ENCODE data around the gene DCP1B. TPM values are rescaled to one million over a fixed set of nuclear protein-coding genes. Genes with fewer than 3 reads are reported as not detected.
A peak's percentile ranks its signal among the peaks of the same experiment; 100 is the strongest.

Gene DCP1B
- total and polyA plus RNA-seq, 2 of the 4 experiments (the other 2 are of a cell fraction) = 13.3 to 19.7 TPM

DNA sequence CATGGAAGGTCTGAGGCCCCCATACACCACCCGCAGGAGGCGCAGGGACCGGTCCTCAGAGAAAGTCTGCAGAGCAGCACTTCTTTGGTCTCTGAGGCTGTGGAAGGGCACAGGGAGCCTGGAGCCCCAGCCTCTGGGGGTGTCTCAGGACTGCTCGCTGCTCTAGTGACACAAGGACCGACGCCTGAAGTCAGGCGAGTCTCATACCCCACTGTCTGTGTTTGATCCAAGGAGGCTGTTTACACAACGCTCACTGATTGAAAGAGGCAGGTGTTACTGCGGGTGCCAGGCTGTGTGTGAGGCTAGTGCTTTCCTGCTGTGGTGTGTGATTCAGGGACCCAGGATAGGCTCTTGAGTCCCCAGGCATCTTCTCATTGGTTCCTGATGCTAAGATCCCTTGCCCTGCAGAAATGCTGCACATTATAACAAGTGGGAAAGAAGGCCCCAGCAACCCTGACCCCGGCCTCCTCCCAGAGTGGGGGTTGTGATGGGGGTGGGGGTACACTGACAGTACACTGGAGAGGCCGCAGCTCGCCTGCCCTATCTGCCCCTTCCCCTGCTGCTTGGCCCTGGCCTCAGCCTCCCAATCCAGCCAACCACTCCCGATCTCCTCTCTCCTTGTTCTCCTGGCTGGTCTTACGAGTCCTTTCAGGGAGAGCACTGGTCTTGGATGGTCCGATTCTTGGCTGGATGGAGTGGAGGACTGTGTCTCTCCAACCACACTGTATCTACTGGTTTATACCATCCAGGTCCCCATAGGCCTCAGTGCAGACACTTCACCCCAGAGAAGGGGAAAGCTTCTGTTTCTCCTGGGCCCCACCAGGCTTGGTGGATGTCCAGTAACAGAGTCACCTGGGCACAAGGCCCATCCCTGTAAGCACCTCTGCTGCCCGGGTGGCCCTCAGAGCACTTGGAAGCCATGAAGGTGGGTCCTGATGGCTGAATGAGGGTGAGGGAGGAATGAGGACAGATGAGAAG, 92.4 kb downstream of the DCP1B start:
- Histone ChIP-seq H4K5ac (ENCODE audit: low read depth, low read length) (no peak overlapping the region), H2AK9ac (replicated peaks; ENCODE audit: low read depth, low read length, poor library complexity) (peak overlapping the region; percentile 70), H2BK5ac (ENCODE audit: low read depth, low read length, poor library complexity, severe bottlenecking) (no peak overlapping the region), H3K4me1 (ENCODE audit: control insufficient read depth, insufficient read depth, low read length) (no peaks in the 10 kb centered on the region), H3K27me3 (ENCODE audit: control insufficient read depth, insufficient read depth, low read length) (peaks cover 55% of the 10 kb centered on the region), H3K56ac (ENCODE audit: extremely low read depth, insufficient read depth, low read length) (no peak overlapping the region), H2BK120ac (ENCODE audit: low read depth, low read length) (no peak overlapping the region), H3K9me3 (ENCODE audit: control insufficient read depth, insufficient read depth, low read length) (peaks cover 12% of the 10 kb centered on the region), H3K4me2 (ENCODE audit: low read depth, low read length) (no peak overlapping the region), H3K18ac (ENCODE audit: low read depth, low read length) (no peak overlapping the region), H4K8ac (ENCODE audit: low read depth in 2 of 2, low read length in 2 of 2) (no peak overlapping the region), H3K9ac (ENCODE audit: low read depth, low read length) (no peak overlapping the region), H2BK20ac (ENCODE audit: low read depth, low read length) (no peak overlapping the region), H4K20me1 (ENCODE audit: insufficient read depth, low read length) (no peaks in the 10 kb centered on the region), H2AFZ (replicated peaks; ENCODE audit: low read length, poor library complexity) (peak overlapping the region; percentile 70), H3K36me3 (ENCODE audit: control insufficient read depth, insufficient read depth, low read length) (no peaks in the 10 kb centered on the region), H3K23ac (ENCODE audit: low read depth, low read length) (no peak overlapping the region), H3K4ac (ENCODE audit: low read depth, low read length) (no peak overlapping the region), H2BK15ac (ENCODE audit: low read depth, low read length) (no peak overlapping the region), H3K27ac (ENCODE audit: insufficient read depth, low read length) (no peak overlapping the region), H2AK5ac (ENCODE audit: low read depth, low read length) (no peak overlapping the region), H3K9me1 (ENCODE audit: insufficient read depth, low read length) (no peaks in the 10 kb centered on the region), H4K91ac (ENCODE audit: insufficient read depth, low read depth, low read length) (no peak overlapping the region), H3K4me3 (ENCODE audit: insufficient read depth, low read depth, low read length) (no peak overlapping the region), H3K14ac (replicated peaks; ENCODE audit: low read depth, low read length) (no peak overlapping the region), H3K79me1 (ENCODE audit: low read depth in 1 of 2, low read length in 2 of 2) (no peaks in the 10 kb centered on the region)
- ChIA-PET CTCF (no interaction called here), POLR2A (ENCODE audit: unreplicated experiment) (no interaction called here)
- DNase-seq = no peak
- WGBS, 2 experiments (ENCODE audit: extremely low coverage in 2 of 2, insufficient read length in 1 of 2) = 67% methylated on average over 1 of the region's 16 CpGs; no CpG with 5 or more reads in 1 of the 2 experiments
- dilution Hi-C loops (cut with HindIII; ENCODE audit: low sequenced_read_pairs, unreplicated experiment) (no loop called here), intact Hi-C loops (cut with micrococcal nuclease) (no loop called here), in situ Hi-C loops (cut with MboI; ENCODE audit: low sequenced_read_pairs) (no loop called here)
- BruUV-seq (replicated peaks) = no TSS peak
- ATAC-seq (ENCODE audit: low read depth) = no peak
- TF ChIP-seq, protein P1, sequence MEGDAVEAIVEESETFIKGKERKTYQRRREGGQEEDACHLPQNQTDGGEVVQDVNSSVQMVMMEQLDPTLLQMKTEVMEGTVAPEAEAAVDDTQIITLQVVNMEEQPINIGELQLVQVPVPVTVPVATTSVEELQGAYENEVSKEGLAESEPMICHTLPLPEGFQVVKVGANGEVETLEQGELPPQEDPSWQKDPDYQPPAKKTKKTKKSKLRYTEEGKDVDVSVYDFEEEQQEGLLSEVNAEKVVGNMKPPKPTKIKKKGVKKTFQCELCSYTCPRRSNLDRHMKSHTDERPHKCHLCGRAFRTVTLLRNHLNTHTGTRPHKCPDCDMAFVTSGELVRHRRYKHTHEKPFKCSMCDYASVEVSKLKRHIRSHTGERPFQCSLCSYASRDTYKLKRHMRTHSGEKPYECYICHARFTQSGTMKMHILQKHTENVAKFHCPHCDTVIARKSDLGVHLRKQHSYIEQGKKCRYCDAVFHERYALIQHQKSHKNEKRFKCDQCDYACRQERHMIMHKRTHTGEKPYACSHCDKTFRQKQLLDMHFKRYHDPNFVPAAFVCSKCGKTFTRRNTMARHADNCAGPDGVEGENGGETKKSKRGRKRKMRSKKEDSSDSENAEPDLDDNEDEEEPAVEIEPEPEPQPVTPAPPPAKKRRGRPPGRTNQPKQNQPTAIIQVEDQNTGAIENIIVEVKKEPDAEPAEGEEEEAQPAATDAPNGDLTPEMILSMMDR (conservative IDR thresholded peaks at IDR 0.05; ENCODE audit: low read depth, low read length) = no peak
- TF ChIP-seq RFX5 (IDR thresholded peaks at IDR 0.05; ENCODE audit: low read depth, low read length) (no peak), RAD21 (IDR thresholded peaks at IDR 0.05; ENCODE audit: low read length) (no peak), MXI1 (IDR thresholded peaks at IDR 0.05; ENCODE audit: borderline replicate concordance, low read depth, low read length) (no peak), POLR2A (IDR thresholded peaks at IDR 0.05; ENCODE audit: low read depth, low read length) (no peak), RCOR1 (IDR thresholded peaks at IDR 0.05; ENCODE audit: insufficient replicate concordance, low read length) (no peak), NFE2L2 (IDR thresholded peaks at IDR 0.05; ENCODE audit: low read depth, low read length) (no peak), MAFK (IDR thresholded peaks at IDR 0.05; ENCODE audit: low read depth, low read length) (no peak), CHD1 (IDR thresholded peaks at IDR 0.05; ENCODE audit: low read depth, low read length) (no peak), FOS (IDR thresholded peaks at IDR 0.05; ENCODE audit: low read depth, low read length) (no peak), BHLHE40 (IDR thresholded peaks at IDR 0.05; ENCODE audit: low read depth, low read length) (no peak), MAZ (IDR thresholded peaks at IDR 0.05; ENCODE audit: borderline replicate concordance, low read depth, low read length) (no peak), SMC3 (IDR thresholded peaks at IDR 0.05; ENCODE audit: low read depth, low read length) (no peak), CEBPB (IDR thresholded peaks at IDR 0.05; ENCODE audit: low read depth, low read length) (no peak)
- TF ChIP-seq, protein P2, sequence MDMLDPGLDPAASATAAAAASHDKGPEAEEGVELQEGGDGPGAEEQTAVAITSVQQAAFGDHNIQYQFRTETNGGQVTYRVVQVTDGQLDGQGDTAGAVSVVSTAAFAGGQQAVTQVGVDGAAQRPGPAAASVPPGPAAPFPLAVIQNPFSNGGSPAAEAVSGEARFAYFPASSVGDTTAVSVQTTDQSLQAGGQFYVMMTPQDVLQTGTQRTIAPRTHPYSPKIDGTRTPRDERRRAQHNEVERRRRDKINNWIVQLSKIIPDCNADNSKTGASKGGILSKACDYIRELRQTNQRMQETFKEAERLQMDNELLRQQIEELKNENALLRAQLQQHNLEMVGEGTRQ (IDR thresholded peaks at IDR 0.05; ENCODE audit: low read depth, low read length) = no peak
